Measurements from ENCODE around the gene DOCK4. TPM values are rescaled to one million over a fixed set of nuclear protein-coding genes. Genes with fewer than 3 reads are reported as not detected.

Gene DOCK4
- total RNA-seq, 1 experiment from 2014 or later, result 3.4 TPM

GRCh38 chr7:111960984-111961383, 245.2 kb downstream of the DOCK4 start:
- CTCF ChIA-PET, result no interaction called here
- no peaks in the 10 kb centered on the region for H3K4me1 Mint-ChIP-seq (ENCODE audit: low read depth, unreplicated experiment)
- no TSS peak for BruUV-seq (replicated peaks)
- no peak for DNase-seq
- no peak overlapping the region for H3K27ac Mint-ChIP-seq (ENCODE audit: unreplicated experiment)
- intact Hi-C loops (cut with micrococcal nuclease; ENCODE audit: unreplicated experiment), result no loop called here
- TF ChIP-seq, protein P1, sequence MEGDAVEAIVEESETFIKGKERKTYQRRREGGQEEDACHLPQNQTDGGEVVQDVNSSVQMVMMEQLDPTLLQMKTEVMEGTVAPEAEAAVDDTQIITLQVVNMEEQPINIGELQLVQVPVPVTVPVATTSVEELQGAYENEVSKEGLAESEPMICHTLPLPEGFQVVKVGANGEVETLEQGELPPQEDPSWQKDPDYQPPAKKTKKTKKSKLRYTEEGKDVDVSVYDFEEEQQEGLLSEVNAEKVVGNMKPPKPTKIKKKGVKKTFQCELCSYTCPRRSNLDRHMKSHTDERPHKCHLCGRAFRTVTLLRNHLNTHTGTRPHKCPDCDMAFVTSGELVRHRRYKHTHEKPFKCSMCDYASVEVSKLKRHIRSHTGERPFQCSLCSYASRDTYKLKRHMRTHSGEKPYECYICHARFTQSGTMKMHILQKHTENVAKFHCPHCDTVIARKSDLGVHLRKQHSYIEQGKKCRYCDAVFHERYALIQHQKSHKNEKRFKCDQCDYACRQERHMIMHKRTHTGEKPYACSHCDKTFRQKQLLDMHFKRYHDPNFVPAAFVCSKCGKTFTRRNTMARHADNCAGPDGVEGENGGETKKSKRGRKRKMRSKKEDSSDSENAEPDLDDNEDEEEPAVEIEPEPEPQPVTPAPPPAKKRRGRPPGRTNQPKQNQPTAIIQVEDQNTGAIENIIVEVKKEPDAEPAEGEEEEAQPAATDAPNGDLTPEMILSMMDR (IDR thresholded peaks at IDR 0.05; ENCODE audit: unreplicated experiment), result no peak
- no peaks in the 10 kb centered on the region for H3K27me3 Mint-ChIP-seq (ENCODE audit: unreplicated experiment)
- H3K4me3 Mint-ChIP-seq (ENCODE audit: low read depth, unreplicated experiment), result no peak overlapping the region
- no peaks in the 10 kb centered on the region for H3K36me3 Mint-ChIP-seq (ENCODE audit: insufficient read depth, unreplicated experiment)
- no peaks in the 10 kb centered on the region for H3K9me3 Mint-ChIP-seq (ENCODE audit: low read depth, unreplicated experiment)

- no peak overlapping the region for H3K4me3 Mint-ChIP-seq (ENCODE audit: low read depth, unreplicated experiment)
- TF ChIP-seq, protein P1 (IDR thresholded peaks at IDR 0.05; ENCODE audit: unreplicated experiment), result no peak
- intact Hi-C loops (cut with micrococcal nuclease; ENCODE audit: unreplicated experiment), result no loop called here
- no peak overlapping the region for H3K27ac Mint-ChIP-seq (ENCODE audit: unreplicated experiment)
- no peaks in the 10 kb centered on the region for H3K9me3 Mint-ChIP-seq (ENCODE audit: low read depth, unreplicated experiment)
- DNase-seq, result no peak
- no TSS peak for BruUV-seq (replicated peaks)
- H3K4me1 Mint-ChIP-seq (ENCODE audit: low read depth, unreplicated experiment), result no peaks in the 10 kb centered on the region
- H3K36me3 Mint-ChIP-seq (ENCODE audit: insufficient read depth, unreplicated experiment), result no peaks in the 10 kb centered on the region
- CTCF ChIA-PET, result no interaction called here
- no peaks in the 10 kb centered on the region for H3K27me3 Mint-ChIP-seq (ENCODE audit: unreplicated experiment)
These were observed 247.3 kb downstream of the DOCK4 start for GRCh38 chr7:111958896-111959295.

DNA sequence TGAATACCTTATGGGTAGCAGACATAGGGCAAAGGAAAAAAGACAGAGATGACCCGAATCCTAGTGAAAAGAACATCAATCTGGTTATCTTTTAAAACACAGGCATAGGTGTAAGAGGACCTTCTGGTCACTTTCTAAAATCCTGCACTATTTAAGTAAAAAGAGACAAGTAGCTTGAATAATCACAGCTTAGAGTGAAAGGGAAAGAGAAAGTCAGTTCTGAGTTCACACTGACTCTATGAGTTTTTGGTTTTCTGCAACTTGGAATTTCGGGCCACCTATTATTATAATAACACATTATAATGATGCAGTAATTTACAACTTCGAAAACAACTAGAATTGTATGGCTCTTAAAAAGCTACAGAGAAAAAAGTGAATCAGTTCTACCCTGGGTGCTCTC, 247.8 kb downstream of the DOCK4 start:
- H3K9me3 Mint-ChIP-seq (ENCODE audit: low read depth, unreplicated experiment), result no peaks in the 10 kb centered on the region
- intact Hi-C loops (cut with micrococcal nuclease; ENCODE audit: unreplicated experiment), result no loop called here
- TF ChIP-seq, protein P1 (IDR thresholded peaks at IDR 0.05; ENCODE audit: unreplicated experiment), result no peak
- no peaks in the 10 kb centered on the region for H3K27me3 Mint-ChIP-seq (ENCODE audit: unreplicated experiment)
- no TSS peak for BruUV-seq (replicated peaks)
- no peak overlapping the region for H3K27ac Mint-ChIP-seq (ENCODE audit: unreplicated experiment)
- DNase-seq, result no peak
- H3K36me3 Mint-ChIP-seq (ENCODE audit: insufficient read depth, unreplicated experiment), result no peaks in the 10 kb centered on the region
- H3K4me1 Mint-ChIP-seq (ENCODE audit: low read depth, unreplicated experiment), result no peaks in the 10 kb centered on the region
- H3K4me3 Mint-ChIP-seq (ENCODE audit: low read depth, unreplicated experiment), result no peak overlapping the region
- CTCF ChIA-PET, result no interaction called here

- BruUV-seq (replicated peaks), result no TSS peak
- Mint-ChIP-seq H3K9me3 (ENCODE audit: low read depth, unreplicated experiment) (no peaks in the 10 kb centered on the region), H3K36me3 (ENCODE audit: insufficient read depth, unreplicated experiment) (no peaks in the 10 kb centered on the region), H3K27ac (ENCODE audit: unreplicated experiment) (no peak overlapping the region), H3K4me1 (ENCODE audit: low read depth, unreplicated experiment) (no peaks in the 10 kb centered on the region), H3K27me3 (ENCODE audit: unreplicated experiment) (no peaks in the 10 kb centered on the region), H3K4me3 (ENCODE audit: low read depth, unreplicated experiment) (no peak overlapping the region)
- CTCF ChIA-PET, result no interaction called here
- no peak for DNase-seq
- intact Hi-C loops (cut with micrococcal nuclease; ENCODE audit: unreplicated experiment), result no loop called here
- TF ChIP-seq, protein P1 (IDR thresholded peaks at IDR 0.05; ENCODE audit: unreplicated experiment), result no peak
These were observed 250.6 kb downstream of the DOCK4 start for GRCh38 chr7:111955616-111956015.

Measured in Calu3 (cell line).